Gastrocnemius medialis (tissue), 4 donors: ENCODE measurements around the gene TIGD2.

ENCODE experiments used
- CTCF ChIP-seq, 5 experiments: fragments of 450-650 bp in 3 of 5; fragments of 200-600 bp in 2 of 5; sonication (generic) in 2 of 5; IDR thresholded peaks in 4 of 5; conservative IDR thresholded peaks in 1 of 5; 1 replicate in 4 of 5; 2 replicates in 1 of 5; pipeline ENCODE4 v1.5.1; 2016 to 2019; ENCODE audit warnings: antibody characterized with exemption in 5 of 5, mild to moderate bottlenecking in 3 of 5, moderate library complexity in 3 of 5
- POLR2A ChIP-seq, 2 donors: fragments of 450-650 bp; IDR thresholded peaks; one replicate each; pipeline ENCODE4 v1.6.1; 2017; ENCODE audit warnings: antibody characterized with exemption in 2 of 2, mild to moderate bottlenecking in 2 of 2, moderate library complexity in 2 of 2

GRCh38 chr4:89070041-89070440, 41.3 kb upstream of the TIGD2 start:
- TF ChIP-seq CTCF (IDR thresholded peaks at IDR 0.05 in 4 of 5, conservative IDR thresholded peaks at IDR 0.05 in 1 of 5) (no peak), POLR2A (IDR thresholded peaks at IDR 0.05) (no peak)
